Activated CD8-positive, alpha-beta memory T cell treated with anti-CD3 and anti-CD28 coated beads, Interleukin-2, amount 10 ng/mL, durations not matched to agents 7 days and 5 days (primary cell): Measurements from ENCODE around the gene NAP1L4. TPM values are rescaled to one million over a fixed set of nuclear protein-coding genes. Genes with fewer than 3 reads are reported as not detected.

Experiments
- ATAC-seq: fragments of 150-1000 bp; cut with Tn5 transposase; one replicate; pipeline ENCODE4 v1.10.0; 2021; ENCODE audit warnings: moderate library complexity
- CTCF ChIA-PET: fragments of 350-600 bp; sonication (Branson Sonifier 250); formaldehyde crosslinking; loops from one replicate; lab custom pipeline; 2021; ENCODE audit warnings: antibody characterized with exemption; lab: Charles Lee
- DNase-seq: peaks from one replicate; pipeline ENCODE4 v3.0.0-alpha.2; 2020
- H3K27ac Mint-ChIP-seq: one replicate; pipeline ENCODE4 v1.8.0; 2021; ENCODE audit warnings: mild to moderate bottlenecking, mixed read lengths
- H3K27me3 Mint-ChIP-seq: one replicate; pipeline ENCODE4 v1.8.0; 2021; ENCODE audit warnings: mixed read lengths
- H3K36me3 Mint-ChIP-seq: one replicate; pipeline ENCODE4 v1.8.0; 2021; ENCODE audit warnings: mild to moderate bottlenecking, mixed read lengths
- H3K4me1 Mint-ChIP-seq: one replicate; pipeline ENCODE4 v1.8.0; 2021; ENCODE audit warnings: mixed read lengths
- H3K4me3 Mint-ChIP-seq: one replicate; pipeline ENCODE4 v1.8.0; 2021; ENCODE audit warnings: mild to moderate bottlenecking, moderate library complexity, mixed read lengths
- H3K9me3 Mint-ChIP-seq: one replicate; pipeline ENCODE4 v1.8.0; 2022; ENCODE audit warnings: low read depth, mixed read lengths
- total RNA-seq, 2 experiments: library from RNA; stranded (reverse); gene quantifications; one replicate each; pipeline ENCODE4 v1.2.3, GENCODE V29; 2021

Gene NAP1L4
- total RNA-seq, 2 experiments from 2014 or later = 347 to 389 TPM

DNA sequence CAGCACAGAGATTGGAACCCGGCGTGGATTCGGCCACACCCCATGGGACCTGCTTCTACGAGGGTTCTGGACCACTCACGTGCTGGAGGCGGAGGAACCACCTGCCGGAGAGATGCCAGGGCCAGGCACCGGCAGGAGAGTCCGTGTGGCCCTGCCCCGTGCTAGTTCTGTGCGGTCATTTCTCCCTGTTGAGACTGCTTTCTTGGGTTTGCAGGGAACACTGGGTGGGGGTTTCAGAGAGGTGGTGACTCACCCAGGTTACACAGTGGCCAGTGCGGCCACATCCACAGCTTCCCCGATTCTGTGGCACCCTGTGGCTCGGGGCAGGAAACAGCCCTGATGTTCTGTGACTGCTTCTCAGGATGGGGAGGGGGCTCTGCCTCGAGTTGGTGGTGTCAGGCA lies 59.3 kb downstream of the NAP1L4 start:
- Mint-ChIP-seq H3K36me3 (peaks cover 7% of the 10 kb centered on the region), H3K27me3 (peaks cover 13% of the 10 kb centered on the region), H3K4me1 (peaks cover 34% of the 10 kb centered on the region), H3K4me3 (no peak overlapping the region), H3K27ac (peak overlapping the region; percentile 56), H3K9me3 (peaks cover 6% of the 10 kb centered on the region)
- DNase-seq = peak; percentile 68
- ATAC-seq = peak; percentile 4
- CTCF ChIA-PET = interaction anchor here (0.7 to 5.1 kb wide), 11 partner anchors 20 to 400 kb away, joined by 3 to 50 read pairs (median 3); no protein-coding TSS in a partner anchor

DNA sequence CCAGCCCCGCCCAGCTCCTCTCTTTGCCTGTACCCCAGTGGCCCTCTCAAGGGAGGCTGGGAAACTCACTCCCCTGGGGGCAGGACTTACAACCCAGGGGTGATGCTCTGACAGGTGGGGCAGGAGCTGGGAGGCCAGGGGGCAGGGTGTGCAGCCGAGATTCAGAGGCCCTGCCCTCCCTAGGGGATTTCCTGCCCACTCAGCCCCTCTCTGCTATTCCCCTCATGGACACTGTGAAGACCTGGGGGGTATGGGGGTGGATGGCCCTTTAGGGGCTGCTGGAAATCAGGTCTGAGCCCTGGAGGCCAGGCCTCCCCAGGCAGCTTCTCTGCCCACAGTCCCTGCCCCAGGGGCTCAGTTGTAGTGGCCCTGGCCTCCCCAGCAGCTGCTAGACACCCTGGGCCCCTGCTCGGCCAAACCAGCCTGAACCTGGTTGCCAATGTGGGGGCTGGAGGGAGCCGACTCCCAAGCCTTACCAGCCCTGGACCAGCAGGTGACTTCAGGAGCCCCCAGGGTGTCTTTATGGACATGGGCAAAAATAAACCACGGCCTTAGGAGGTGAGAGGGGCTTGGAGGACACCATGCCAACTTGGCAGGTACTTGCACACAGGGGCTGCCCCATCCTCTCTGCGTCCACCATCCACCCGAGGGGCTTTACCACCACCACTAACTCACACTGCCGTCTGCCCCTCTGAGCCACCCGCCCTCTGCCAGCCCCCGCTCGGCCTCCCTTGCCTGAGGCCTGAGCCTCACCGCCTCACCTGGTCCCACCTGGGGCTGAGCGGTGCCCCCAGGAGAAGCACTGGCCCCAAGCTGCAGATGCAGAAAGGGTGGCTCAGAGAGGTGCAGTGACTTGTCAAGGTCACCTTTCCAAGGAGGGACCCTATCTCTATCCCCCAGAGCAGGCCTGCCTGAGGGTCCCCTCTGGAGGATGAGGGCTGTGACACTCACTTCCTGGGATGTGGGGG lies 60.1 kb downstream of the NAP1L4 start:
- Mint-ChIP-seq H3K4me1 (peaks cover 38% of the 10 kb centered on the region), H3K9me3 (no peaks in the 10 kb centered on the region), H3K36me3 (peaks cover 2% of the 10 kb centered on the region), H3K27me3 (peaks cover 21% of the 10 kb centered on the region), H3K27ac (no peak overlapping the region), H3K4me3 (no peak overlapping the region)
- DNase-seq (no peak), ATAC-seq (no peak)
- CTCF ChIA-PET = interaction anchor here (0.9 to 5.1 kb wide), 11 partner anchors 12 to 399 kb away, joined by 3 to 51 read pairs (median 5); a partner anchor contains a TSS

DNA sequence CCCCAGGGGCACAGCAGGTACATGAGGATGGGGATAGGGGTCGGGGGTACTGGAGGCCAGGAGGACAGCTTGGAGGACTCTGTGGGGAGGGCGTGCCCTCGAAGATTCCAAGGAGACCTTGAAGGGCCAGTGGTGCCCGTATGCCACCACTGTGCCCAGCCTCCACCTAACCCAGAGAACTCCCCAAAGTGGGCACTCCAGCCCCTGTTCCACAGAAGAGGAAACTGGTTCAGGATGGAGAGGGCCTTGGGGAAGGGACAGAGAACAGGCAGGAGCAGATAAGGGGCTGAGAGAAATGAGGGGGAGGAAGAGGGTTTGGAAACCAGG lies 60.7 kb downstream of the NAP1L4 start:
- H3K4me1 Mint-ChIP-seq = peaks cover 38% of the 10 kb centered on the region
- no peak overlapping the region for H3K27ac Mint-ChIP-seq
- no peaks in the 10 kb centered on the region for H3K36me3 Mint-ChIP-seq
- ATAC-seq (no peak), DNase-seq (no peak)
- H3K27me3 Mint-ChIP-seq = peaks cover 22% of the 10 kb centered on the region
- CTCF ChIA-PET = interaction anchor here (0.9 to 5.1 kb wide), 9 partner anchors 12 to 398 kb away, joined by 3 to 51 read pairs (median 15); a partner anchor contains a TSS
- no peak overlapping the region for H3K4me3 Mint-ChIP-seq
- no peaks in the 10 kb centered on the region for H3K9me3 Mint-ChIP-seq

DNA sequence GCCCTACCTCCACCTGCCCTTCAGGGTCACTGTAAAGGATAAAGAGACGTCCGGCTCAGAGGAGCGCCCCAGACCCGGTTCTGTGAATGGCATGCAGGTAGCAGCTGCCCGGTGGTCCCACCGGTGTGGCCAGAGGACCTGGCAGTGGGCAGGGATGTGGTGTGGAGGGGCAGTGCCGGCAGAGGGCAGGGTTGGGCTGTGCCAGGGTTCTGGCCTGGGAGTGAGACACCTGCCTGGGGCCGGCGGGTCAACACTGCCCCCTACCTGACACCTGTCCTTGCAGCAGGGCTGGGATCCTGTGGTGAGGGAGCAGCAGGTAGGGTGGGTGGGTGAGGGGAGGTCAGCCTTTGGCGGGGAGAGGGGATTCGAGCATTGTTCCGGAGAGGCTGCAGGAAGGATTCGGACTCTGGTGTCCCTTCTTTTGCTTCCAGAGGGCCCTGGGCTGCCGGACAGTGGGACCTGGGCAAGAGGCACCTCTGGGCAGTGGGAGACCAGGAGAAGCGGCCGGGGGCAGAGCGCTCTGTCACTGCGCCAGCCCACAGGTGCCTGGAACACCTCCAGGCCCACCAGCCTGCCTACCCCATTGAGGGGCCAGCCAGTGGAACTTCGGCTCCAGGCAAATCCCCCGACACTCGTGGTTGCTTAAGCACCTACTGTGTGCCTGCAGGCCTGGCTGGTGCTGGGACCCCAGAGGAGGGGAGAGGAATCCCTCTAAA lies 61.3 kb downstream of the NAP1L4 start:
- Mint-ChIP-seq H3K4me3 (peak overlapping the region; percentile 63), H3K4me1 (peaks cover 38% of the 10 kb centered on the region), H3K9me3 (no peaks in the 10 kb centered on the region), H3K27me3 (peaks cover 22% of the 10 kb centered on the region), H3K27ac (peak overlapping the region; percentile 63), H3K36me3 (no peaks in the 10 kb centered on the region)
- ATAC-seq = peak; percentile 21
- peak; percentile 74 for DNase-seq
- CTCF ChIA-PET = interaction anchor here (0.7 to 5.1 kb wide), 29 partner anchors 11 to 1112 kb away, joined by 3 to 51 read pairs (median 6); partner anchors contain the start of gene CDKN1C

DNA sequence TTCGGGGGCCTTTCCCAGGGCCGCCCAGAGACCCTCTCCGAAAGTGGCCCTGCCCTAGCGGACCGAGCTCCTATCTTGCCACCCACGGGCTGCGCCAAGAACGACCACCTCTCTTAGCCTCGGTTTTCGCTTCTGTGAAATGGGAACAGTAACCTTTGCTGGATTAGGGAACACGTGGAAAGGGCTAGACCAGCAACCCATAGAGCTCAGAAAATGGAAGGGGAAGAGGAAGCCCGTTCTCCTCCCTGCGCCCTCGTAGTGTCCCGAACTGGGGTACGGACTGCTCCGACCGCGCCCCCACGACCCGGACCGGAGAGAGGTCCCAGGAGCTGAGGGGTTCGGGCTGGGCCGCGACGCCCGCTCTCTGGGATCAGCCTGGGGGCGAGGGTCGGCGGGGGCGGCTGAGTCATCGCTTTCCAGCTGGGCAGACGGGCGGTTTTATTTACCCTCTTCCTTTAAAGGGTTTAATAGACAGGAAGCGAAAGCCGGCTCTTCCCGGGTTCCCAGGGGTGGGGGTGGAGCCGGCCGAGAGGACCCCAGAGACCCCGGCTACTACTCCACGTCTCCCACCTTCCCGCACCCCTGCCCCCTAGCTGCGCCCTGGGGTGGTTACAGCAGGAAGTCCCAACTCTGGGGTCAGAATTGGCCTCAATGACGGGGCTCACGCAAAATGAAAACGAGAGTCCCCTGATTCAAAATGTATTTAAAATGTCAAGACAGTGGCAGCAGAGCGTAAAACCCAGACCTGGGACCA lies 62.0 kb downstream of the NAP1L4 start:
- Mint-ChIP-seq H3K27ac (peak overlapping the region; percentile 63), H3K4me3 (peak overlapping the region; percentile 63), H3K27me3 (peaks cover 22% of the 10 kb centered on the region), H3K4me1 (peaks cover 38% of the 10 kb centered on the region), H3K36me3 (no peaks in the 10 kb centered on the region), H3K9me3 (no peaks in the 10 kb centered on the region)
- ATAC-seq (peak; percentile 24), DNase-seq (peak; percentile 73)
- CTCF ChIA-PET = interaction anchor here (0.7 to 5.1 kb wide), 35 partner anchors 9 to 1113 kb away, joined by 3 to 51 read pairs (median 4); partner anchors contain the start of genes CDKN1C and NAP1L4

DNA sequence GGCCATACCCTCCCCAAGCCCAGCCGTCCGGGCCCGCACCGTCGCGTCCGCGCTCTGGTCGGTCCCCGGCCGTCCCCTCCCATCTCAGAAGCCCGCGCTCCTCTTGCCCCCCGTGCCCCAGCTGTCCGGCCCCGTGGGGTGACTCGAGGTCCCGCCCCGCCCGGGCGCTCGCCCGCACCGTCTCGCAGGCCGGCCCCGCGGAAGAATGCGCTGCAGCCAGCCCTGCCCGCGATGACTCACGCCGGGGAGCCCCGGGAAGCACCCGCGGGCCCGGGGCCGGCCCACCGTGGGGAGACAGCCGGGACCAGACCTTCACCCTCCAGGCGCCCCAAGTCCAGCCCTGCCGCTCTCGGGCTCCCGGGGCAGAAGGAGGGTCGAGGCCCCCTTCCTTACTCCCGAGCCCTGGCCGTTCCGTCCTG lies 62.6 kb downstream of the NAP1L4 start:
- CTCF ChIA-PET = interaction anchor here (0.7 to 5.1 kb wide), 27 partner anchors 10 to 486 kb away, joined by 3 to 51 read pairs (median 6); partner anchors contain the start of genes CDKN1C and NAP1L4
- H3K27me3 Mint-ChIP-seq = peaks cover 22% of the 10 kb centered on the region
- peak; percentile 22 for ATAC-seq
- H3K36me3 Mint-ChIP-seq = no peaks in the 10 kb centered on the region
- peak overlapping the region; percentile 52 for H3K4me3 Mint-ChIP-seq
- no peak for DNase-seq
- no peak overlapping the region for H3K27ac Mint-ChIP-seq
- H3K9me3 Mint-ChIP-seq = no peaks in the 10 kb centered on the region
- peaks cover 38% of the 10 kb centered on the region for H3K4me1 Mint-ChIP-seq

DNA sequence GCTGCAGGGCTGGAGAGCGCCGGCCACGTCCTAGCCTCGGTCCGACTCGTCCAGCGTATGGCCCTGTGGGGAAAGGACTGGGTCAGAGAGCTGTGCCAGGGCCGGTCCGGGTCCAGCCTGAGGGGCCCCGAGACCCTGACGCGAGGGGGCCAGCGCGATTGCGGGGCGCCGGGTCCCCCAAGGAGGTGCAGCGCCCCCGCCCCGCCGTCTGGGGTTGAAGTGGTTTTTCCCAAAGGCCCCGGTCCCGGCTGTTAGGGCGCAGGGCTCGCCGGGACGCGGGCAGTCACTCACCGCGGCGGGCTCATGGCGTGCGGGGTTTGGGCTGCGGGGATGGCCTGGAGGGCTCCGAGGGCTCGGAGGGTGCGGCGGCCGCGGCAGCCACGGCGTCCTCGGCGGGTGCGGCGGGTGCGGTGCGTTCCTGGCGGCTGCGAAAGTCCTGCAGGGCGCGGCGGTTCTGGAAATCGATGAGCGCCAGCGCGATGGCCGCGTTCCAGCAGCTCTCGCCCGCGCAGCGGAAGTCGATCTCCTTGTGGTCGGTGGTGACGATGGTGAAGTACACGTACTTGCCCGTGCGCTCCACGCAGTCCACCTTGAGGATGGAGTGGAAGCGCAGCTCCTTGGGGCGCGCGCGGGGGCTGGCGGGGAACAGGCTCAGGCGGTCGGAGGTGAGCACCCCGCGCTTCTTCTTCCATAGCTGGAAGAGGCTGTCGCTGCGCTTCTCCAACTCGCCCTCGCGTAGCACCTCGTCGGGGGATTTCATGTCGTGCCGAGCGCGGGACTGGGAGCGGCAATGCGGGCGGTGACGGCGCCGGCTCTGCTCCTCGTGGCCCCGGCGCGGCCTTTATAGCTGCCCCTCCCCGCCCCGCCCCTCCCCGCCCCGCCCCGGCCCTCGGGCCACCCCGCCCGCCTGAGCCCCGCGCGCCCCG lies 63.3 kb downstream of the NAP1L4 start, which contains the start of gene PHLDA2:
Gene PHLDA2, minus strand, starts transcription at position 816 of the 926 bp plus-strand sequence. Its CDS starts 56 bp downstream, at position 760.
- peaks cover 36% of the 10 kb centered on the region for H3K4me1 Mint-ChIP-seq
- H3K36me3 Mint-ChIP-seq = no peaks in the 10 kb centered on the region

DNA sequence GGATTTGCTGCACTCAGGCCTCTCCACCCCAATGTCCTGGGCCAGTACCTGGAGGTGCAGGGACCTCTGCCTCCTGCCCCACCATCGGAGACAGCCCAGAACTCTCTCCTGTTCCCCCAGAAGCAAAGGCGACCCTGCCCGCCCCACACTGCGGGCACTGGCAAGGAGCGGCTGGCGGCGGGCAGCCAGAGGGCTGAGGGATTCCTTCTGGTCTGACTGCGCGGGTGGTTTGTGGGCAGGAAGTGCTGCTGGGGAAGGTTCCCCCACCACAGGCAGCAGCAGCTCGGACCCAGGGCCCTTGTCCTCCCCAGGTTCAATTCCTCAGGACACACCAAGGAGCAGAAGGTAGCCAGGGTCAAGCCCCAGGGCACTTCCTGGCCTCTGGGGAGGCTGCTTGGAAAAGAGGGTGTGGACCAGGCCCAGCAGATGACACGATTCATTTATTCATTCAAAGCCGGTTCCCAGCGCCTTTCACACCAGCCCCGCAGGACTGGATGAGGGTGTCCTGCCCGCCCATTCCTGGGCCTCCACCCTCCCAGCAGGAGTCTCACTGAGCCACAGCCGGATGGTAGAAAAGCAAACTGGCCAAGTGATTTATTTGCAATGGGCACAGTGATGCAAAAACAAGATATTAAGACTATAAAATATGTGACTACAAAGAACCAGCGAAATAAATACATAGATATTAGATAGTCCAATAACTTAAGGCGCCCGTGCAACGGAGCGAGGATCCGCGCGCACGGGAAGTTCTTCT lies 64.1 kb downstream of the NAP1L4 start:
- H3K4me1 Mint-ChIP-seq = peaks cover 28% of the 10 kb centered on the region
- peak overlapping the region; percentile 15 for H3K4me3 Mint-ChIP-seq
- peaks cover 22% of the 10 kb centered on the region for H3K27me3 Mint-ChIP-seq
- ATAC-seq (no peak), DNase-seq (no peak)
- CTCF ChIA-PET = interaction anchor here (0.7 to 5.1 kb wide), 8 partner anchors 14 to 395 kb away, joined by 3 to 51 read pairs (median 18); a partner anchor contains a TSS
- no peaks in the 10 kb centered on the region for H3K36me3 Mint-ChIP-seq
- no peaks in the 10 kb centered on the region for H3K9me3 Mint-ChIP-seq
- no peak overlapping the region for H3K27ac Mint-ChIP-seq

More for the DNA sequence above, 63.3 kb downstream of the NAP1L4 start, which contains the start of gene PHLDA2:
- no peaks in the 10 kb centered on the region for H3K9me3 Mint-ChIP-seq
- DNase-seq (peak; percentile 79), ATAC-seq (peak; percentile 40)
- H3K27ac Mint-ChIP-seq = peak within 1 kb of the TSS; percentile 33
- CTCF ChIA-PET = interaction anchor here (0.7 to 5.1 kb wide), 19 partner anchors 9 to 395 kb away, joined by 3 to 51 read pairs (median 12); a partner anchor contains a TSS
- H3K4me3 Mint-ChIP-seq = peak within 1 kb of the TSS; percentile 64
- H3K27me3 Mint-ChIP-seq = peaks cover 22% of the 10 kb centered on the region

DNA sequence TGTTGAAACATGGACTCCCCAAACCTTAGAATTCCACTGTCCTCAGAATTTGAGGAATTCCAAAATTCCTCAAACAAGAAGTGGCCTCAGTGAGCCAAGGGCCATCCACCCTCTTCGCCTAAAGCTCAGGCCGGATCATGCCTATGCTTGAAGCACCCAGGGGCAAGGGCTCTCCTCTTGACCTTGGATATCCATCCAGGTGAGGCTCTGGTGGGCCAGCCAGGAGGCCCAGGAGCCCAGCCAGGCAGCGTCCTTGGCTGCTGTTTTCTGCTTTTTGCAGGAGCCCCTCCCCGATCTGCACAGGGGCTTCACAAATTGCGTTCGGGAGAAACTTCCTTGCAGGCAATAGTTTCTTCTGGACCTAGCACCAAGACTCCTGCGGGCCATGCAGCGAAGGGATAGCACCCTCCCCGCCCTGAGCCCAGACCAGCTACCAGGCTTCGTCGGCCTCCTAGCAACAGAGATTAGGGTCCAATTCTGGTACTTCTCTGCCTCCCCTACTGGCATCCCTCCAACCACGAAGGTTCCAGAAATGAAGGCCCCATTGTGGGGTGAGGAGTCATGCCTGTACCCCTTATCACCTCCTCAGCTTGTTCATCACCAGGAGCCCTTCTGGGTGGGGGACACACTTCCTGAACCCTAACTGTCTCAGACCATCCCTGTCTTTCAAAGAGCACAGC lies 64.9 kb downstream of the NAP1L4 start:
- peaks cover 22% of the 10 kb centered on the region for H3K27me3 Mint-ChIP-seq
- H3K4me3 Mint-ChIP-seq = no peak overlapping the region
- DNase-seq = no peak
- H3K4me1 Mint-ChIP-seq = peaks cover 21% of the 10 kb centered on the region
- no peaks in the 10 kb centered on the region for H3K9me3 Mint-ChIP-seq
- CTCF ChIA-PET = interaction anchor here (0.7 to 3.2 kb wide), 4 partner anchors 24 to 94 kb away, joined by 3 to 20 read pairs (median 5); a partner anchor contains a TSS
- H3K27ac Mint-ChIP-seq = no peak overlapping the region
- no peak for ATAC-seq
- H3K36me3 Mint-ChIP-seq = no peaks in the 10 kb centered on the region

DNA sequence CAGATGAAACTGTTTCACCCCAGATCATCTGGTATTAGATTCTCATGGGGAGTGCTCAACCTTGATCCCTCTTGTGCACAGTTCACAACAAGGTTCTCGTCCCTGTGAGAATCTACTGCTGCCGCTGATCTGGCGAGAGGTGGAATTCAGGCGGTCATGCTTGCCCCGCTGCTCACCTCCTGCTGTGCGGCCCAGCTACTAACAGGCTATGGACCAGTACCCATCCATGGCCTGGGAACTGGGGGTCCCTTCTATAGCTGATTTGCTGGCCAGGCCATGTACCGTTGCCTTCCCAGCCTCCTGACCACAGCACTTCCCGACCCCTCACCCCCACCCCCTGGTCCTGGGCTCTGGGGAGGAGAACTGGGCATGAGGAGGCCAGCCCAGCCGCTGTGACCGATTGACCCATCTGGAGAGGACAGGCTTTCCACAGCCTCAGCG lies 65.5 kb downstream of the NAP1L4 start:
- CTCF ChIA-PET = interaction anchor here (1.3 to 1.4 kb wide), 2 partner anchors 34 to 95 kb away, joined by 3 to 7 read pairs; no protein-coding TSS in a partner anchor
- H3K27me3 Mint-ChIP-seq = peaks cover 22% of the 10 kb centered on the region
- peaks cover 21% of the 10 kb centered on the region for H3K4me1 Mint-ChIP-seq
- ATAC-seq = no peak
- H3K27ac Mint-ChIP-seq = no peak overlapping the region
- no peak for DNase-seq
- H3K9me3 Mint-ChIP-seq = no peaks in the 10 kb centered on the region
- no peak overlapping the region for H3K4me3 Mint-ChIP-seq
- H3K36me3 Mint-ChIP-seq = no peaks in the 10 kb centered on the region
